Body of pancreas (tissue), 4 donors: ENCODE data around the gene TTC27. TPM values are rescaled to one million over a fixed set of nuclear protein-coding genes. Genes with fewer than 3 reads are reported as not detected.

Source experiments
- ATAC-seq: fragments of 150-250 bp; one replicate; pipeline ENCODE4 v1.9.1; 2016
- DNase-seq, 4 donors: peaks; one replicate each; pipeline ENCODE4 v3.0.0-alpha.2; 2019
- H3K27ac ChIP-seq, 4 donors: fragments of 200-600 bp; sonication (generic); 1 replicate in 3 of 4; 2 replicates in 1 of 4; pipeline versions ENCODE4 v1.5.1 to v1.6.1; 2016 to 2019; ENCODE audit warnings: mild to moderate bottlenecking in 1 of 4, mixed read lengths in 1 of 4, moderate library complexity in 1 of 4
- H3K27me3 ChIP-seq, 2 donors: fragments of 200-600 bp; sonication (generic); one replicate each; pipeline ENCODE4 v1.6.0; 2016; ENCODE audit warnings: mild to moderate bottlenecking in 1 of 2
- H3K36me3 ChIP-seq, 2 donors: fragments of 200-600 bp; sonication (generic); replicated peaks in 1 of 2; 2 replicates each; pipeline ENCODE4 v1.5.1; 2016; ENCODE audit warnings: low read depth in 2 of 2; ENCODE audit not compliant: insufficient read depth in 1 of 2
- H3K4me1 ChIP-seq: fragments of 200-600 bp; sonication (generic); one replicate; pipeline ENCODE4 v1.6.0; 2016
- H3K4me3 ChIP-seq, 2 donors: fragments of 200-600 bp; sonication (generic); 1 replicate in 1 of 2; 2 replicates in 1 of 2; pipeline ENCODE4 v1.5.1; 2016 to 2019
- H3K9me3 ChIP-seq, 3 donors: fragments of 200-600 bp; sonication (generic); 1 replicate in 2 of 3; 2 replicates in 1 of 3; pipeline ENCODE4 v1.5.1; 2016
- POLR2A ChIP-seq, 3 donors: fragments of 450-650 bp; IDR thresholded peaks; one replicate each; pipeline ENCODE4 v1.6.1; 2016; ENCODE audit warnings: antibody characterized with exemption in 3 of 3, mild to moderate bottlenecking in 2 of 3
- WGBS, 2 donors: methylation state at CpG; one replicate each; pipeline ENCODE4 v1.1.5; 2017; 5-methylcytosine and 5-hydroxymethylcytosine counted together
- intact Hi-C: fragments of 100-400 bp; cut with DNase I; formaldehyde crosslinking; loops from one replicate; pipeline ENCODE4 v1.15.1; 2023
- total RNA-seq, 2 donors: library from RNA; depleted of rRNA; stranded (reverse); fragments of >200 nt; gene quantifications; one replicate each; pipeline ENCODE4 v1.1.0, GENCODE V29; 2016
- TF ChIP-seq, protein P1 (sequence below), 7 experiments: fragments of 450-650 bp in 4 of 7; fragments of 200-600 bp in 3 of 7; sonication (generic) in 3 of 7; IDR thresholded peaks; one replicate each; pipeline ENCODE4 v1.5.1; 2016 to 2019; ENCODE audit warnings: antibody characterized with exemption in 7 of 7

Gene TTC27
- total RNA-seq, 2 donors from 2014 or later: 5.6 to 9.3 TPM

- H3K4me3 ChIP-seq: no peak overlapping the region
- H3K27me3 ChIP-seq: no peaks in the 10 kb centered on the region
- no peaks in the 10 kb centered on the region for H3K9me3 ChIP-seq
- ATAC-seq (no peak), DNase-seq (no peak)
- H3K27ac ChIP-seq: no peak overlapping the region
- no peaks in the 10 kb centered on the region for H3K36me3 ChIP-seq
- intact Hi-C loops: no loop called here
- H3K4me1 ChIP-seq: no peaks in the 10 kb centered on the region
- WGBS, 2 donors: 40 to 56% methylated on average over 1 to 2 of the region's 2 CpGs
- no peak for TF ChIP-seq POLR2A (IDR thresholded peaks at IDR 0.05)
- TF ChIP-seq, protein P1, sequence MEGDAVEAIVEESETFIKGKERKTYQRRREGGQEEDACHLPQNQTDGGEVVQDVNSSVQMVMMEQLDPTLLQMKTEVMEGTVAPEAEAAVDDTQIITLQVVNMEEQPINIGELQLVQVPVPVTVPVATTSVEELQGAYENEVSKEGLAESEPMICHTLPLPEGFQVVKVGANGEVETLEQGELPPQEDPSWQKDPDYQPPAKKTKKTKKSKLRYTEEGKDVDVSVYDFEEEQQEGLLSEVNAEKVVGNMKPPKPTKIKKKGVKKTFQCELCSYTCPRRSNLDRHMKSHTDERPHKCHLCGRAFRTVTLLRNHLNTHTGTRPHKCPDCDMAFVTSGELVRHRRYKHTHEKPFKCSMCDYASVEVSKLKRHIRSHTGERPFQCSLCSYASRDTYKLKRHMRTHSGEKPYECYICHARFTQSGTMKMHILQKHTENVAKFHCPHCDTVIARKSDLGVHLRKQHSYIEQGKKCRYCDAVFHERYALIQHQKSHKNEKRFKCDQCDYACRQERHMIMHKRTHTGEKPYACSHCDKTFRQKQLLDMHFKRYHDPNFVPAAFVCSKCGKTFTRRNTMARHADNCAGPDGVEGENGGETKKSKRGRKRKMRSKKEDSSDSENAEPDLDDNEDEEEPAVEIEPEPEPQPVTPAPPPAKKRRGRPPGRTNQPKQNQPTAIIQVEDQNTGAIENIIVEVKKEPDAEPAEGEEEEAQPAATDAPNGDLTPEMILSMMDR (IDR thresholded peaks at IDR 0.05): no peak
Measured at GRCh38 chr2:32833709-32834108, 205.9 kb downstream of the TTC27 start.

DNA sequence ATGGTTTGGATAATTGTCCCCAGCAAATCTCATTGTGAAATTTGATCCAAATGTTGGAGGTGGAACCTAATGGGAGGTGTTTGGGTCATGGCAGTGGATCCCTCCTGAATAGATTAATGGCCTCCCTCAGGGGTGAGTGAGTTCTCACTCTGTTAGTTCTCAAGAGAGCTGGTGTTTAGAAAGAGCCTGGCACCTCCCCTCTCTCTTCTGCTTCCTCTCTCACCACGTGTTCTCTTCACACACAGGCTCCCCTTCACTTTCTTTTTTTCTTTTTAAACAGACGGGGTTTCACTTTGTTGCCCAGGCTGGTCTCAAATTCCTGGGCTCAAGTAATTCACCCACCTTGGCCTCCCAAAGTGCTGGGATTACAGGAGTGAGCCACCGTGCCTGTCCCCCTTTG is 207.3 kb downstream of the TTC27 start:
- Histone ChIP-seq H3K9me3 (no peaks in the 10 kb centered on the region), H3K4me1 (no peaks in the 10 kb centered on the region), H3K27me3 (no peaks in the 10 kb centered on the region), H3K27ac (no peak overlapping the region), H3K36me3 (no peaks in the 10 kb centered on the region), H3K4me3 (no peak overlapping the region)
- DNase-seq: no peak
- TF ChIP-seq POLR2A (IDR thresholded peaks at IDR 0.05): no peak
- 46 to 55% methylated on average over 3 of the region's 3 CpGs for WGBS, 2 donors
- no peak for ATAC-seq
- intact Hi-C loops: no loop called here

- H3K36me3 ChIP-seq: no peaks in the 10 kb centered on the region
- no peaks in the 10 kb centered on the region for H3K4me1 ChIP-seq
- no peak overlapping the region for H3K27ac ChIP-seq
- H3K4me3 ChIP-seq: no peak overlapping the region
- no peaks in the 10 kb centered on the region for H3K27me3 ChIP-seq
- no peaks in the 10 kb centered on the region for H3K9me3 ChIP-seq
- intact Hi-C loops: no loop called here
- no peak for DNase-seq
- TF ChIP-seq, protein P1 (IDR thresholded peaks at IDR 0.05): no peak
- no peak for TF ChIP-seq POLR2A (IDR thresholded peaks at IDR 0.05)
- 48 to 53% methylated on average over 5 of the region's 5 CpGs for WGBS, 2 donors
- no peak for ATAC-seq
Measured at GRCh38 chr2:32836933-32837332, 209.1 kb downstream of the TTC27 start.

GRCh38 chr2:32838418-32838817 is 210.6 kb downstream of the TTC27 start:
- Histone ChIP-seq H3K27me3 (no peaks in the 10 kb centered on the region), H3K4me1 (no peaks in the 10 kb centered on the region), H3K36me3 (no peaks in the 10 kb centered on the region), H3K9me3 (no peaks in the 10 kb centered on the region), H3K4me3 (no peak overlapping the region), H3K27ac (no peak overlapping the region)
- intact Hi-C loops: no loop called here
- ATAC-seq (no peak), DNase-seq (no peak)
- WGBS, 2 donors: 61 to 70% methylated on average over 7 of the region's 7 CpGs
- TF ChIP-seq POLR2A (IDR thresholded peaks at IDR 0.05): no peak
- TF ChIP-seq, protein P1 (IDR thresholded peaks at IDR 0.05): no peak

GRCh38 chr2:32838949-32839348 is 211.1 kb downstream of the TTC27 start:
- H3K27ac ChIP-seq: no peak overlapping the region
- H3K27me3 ChIP-seq: no peaks in the 10 kb centered on the region
- 58 to 86% methylated on average over 4 of the region's 4 CpGs for WGBS, 2 donors
- no peaks in the 10 kb centered on the region for H3K9me3 ChIP-seq
- no peaks in the 10 kb centered on the region for H3K4me1 ChIP-seq
- no peak overlapping the region for H3K4me3 ChIP-seq
- intact Hi-C loops: no loop called here
- DNase-seq: no peak
- TF ChIP-seq, protein P1 (IDR thresholded peaks at IDR 0.05): no peak
- no peak for TF ChIP-seq POLR2A (IDR thresholded peaks at IDR 0.05)
- no peak for ATAC-seq
- H3K36me3 ChIP-seq: no peaks in the 10 kb centered on the region
